LNCaP clone FGC (cell line): ENCODE measurements around the gene PLEKHO1.

Source experiments
- DNase-seq: peaks from one replicate; pipeline ENCODE4 v3.0.0-alpha.2; 2011; ENCODE audit warnings: low read depth
- H3K4me3 ChIP-seq: 2 replicates; pipeline ENCODE4 v1.5.1; 2011; ENCODE audit warnings: mild to moderate bottlenecking, low read depth, low read length, control low read depth
- CTCF ChIP-seq: IDR thresholded peaks from 2 replicates; pipeline ENCODE4 v1.5.1; 2012; ENCODE audit warnings: mild to moderate bottlenecking; ENCODE audit not compliant: control insufficient read depth, insufficient read depth; ENCODE audit errors: extremely low read depth

Gene PLEKHO1

GRCh38 chr1:150155413-150156071, 5.8 kb downstream of the PLEKHO1 start:
- no peak for TF ChIP-seq CTCF

GRCh38 chr1:150156868-150157603, 7.3 kb downstream of the PLEKHO1 start:
- H3K4me3 ChIP-seq = no peak overlapping the region
- DNase-seq = no peak
- TF ChIP-seq CTCF = no peak

More at GRCh38 chr1:150155413-150156071, 5.8 kb downstream of the PLEKHO1 start:
- no peak overlapping the region for H3K4me3 ChIP-seq
- DNase-seq = no peak

- H3K4me3 ChIP-seq = no peak overlapping the region
- no peak for DNase-seq
- TF ChIP-seq CTCF = no peak
Observed at GRCh38 chr1:150159550-150159949, 9.8 kb downstream of the PLEKHO1 start.

- no peak for DNase-seq
- no peak overlapping the region for H3K4me3 ChIP-seq
- no peak for TF ChIP-seq CTCF
Observed at GRCh38 chr1:150160964-150161621, 11.4 kb downstream of the PLEKHO1 start.

- H3K4me3 ChIP-seq = no peak overlapping the region
- TF ChIP-seq CTCF = no peak
- no peak for DNase-seq
Observed at GRCh38 chr1:150161747-150162581, 12.2 kb downstream of the PLEKHO1 start.

- TF ChIP-seq CTCF = no peak
- H3K4me3 ChIP-seq = no peak overlapping the region
Observed at GRCh38 chr1:150162582-150162861, 12.8 kb downstream of the PLEKHO1 start.

More at GRCh38 chr1:150162582-150162861, 12.8 kb downstream of the PLEKHO1 start:
- DNase-seq = no peak
